GM06990 (cell line): ENCODE results near the gene DUSP18.
"Not testable (repeated sequence)": the region's sequence is repeated elsewhere in the genome, so short reads cannot be mapped to it uniquely, and the experiment has no call there.

Source experiments
- DNase-seq: peaks from one replicate; pipeline ENCODE4 v3.0.0-alpha.2; 2011; ENCODE audit not compliant: insufficient read length; ENCODE audit errors: extremely low read depth
- H3K27me3 ChIP-seq: replicated peaks from 2 replicates; pipeline ENCODE4 v1.6.0; 2011; ENCODE audit warnings: low read length; ENCODE audit not compliant: control insufficient read depth, insufficient read depth
- H3K36me3 ChIP-seq: 2 replicates; pipeline ENCODE4 v1.5.1; 2011; ENCODE audit warnings: low read length; ENCODE audit not compliant: control insufficient read depth, insufficient read depth
- H3K4me3 ChIP-seq: replicated peaks from 2 replicates; pipeline ENCODE4 v1.5.1; 2011; ENCODE audit warnings: low read depth, mild to moderate bottlenecking, control low read depth, low read length
- TF ChIP-seq, protein P1 (sequence below): IDR thresholded peaks from 2 replicates; pipeline ENCODE4 v1.5.1; 2011; ENCODE audit warnings: low read length, control low read depth, mild to moderate bottlenecking, inconsistent platforms; ENCODE audit not compliant: insufficient read depth, poor library complexity, severe bottlenecking

DUSP18 gene

GRCh38 chr22:30667494-30668385, at the start of gene DUSP18:
TSS of gene DUSP18 (minus strand) at chr22:30667875. CDS start at chr22:30664003, 3,872 bp downstream.
- peak within 1 kb of the TSS; percentile 82 for H3K4me3 ChIP-seq
- peak; percentile 92 for DNase-seq
- H3K27me3 ChIP-seq: no peaks in the 10 kb centered on the region
- TF ChIP-seq, protein P1, sequence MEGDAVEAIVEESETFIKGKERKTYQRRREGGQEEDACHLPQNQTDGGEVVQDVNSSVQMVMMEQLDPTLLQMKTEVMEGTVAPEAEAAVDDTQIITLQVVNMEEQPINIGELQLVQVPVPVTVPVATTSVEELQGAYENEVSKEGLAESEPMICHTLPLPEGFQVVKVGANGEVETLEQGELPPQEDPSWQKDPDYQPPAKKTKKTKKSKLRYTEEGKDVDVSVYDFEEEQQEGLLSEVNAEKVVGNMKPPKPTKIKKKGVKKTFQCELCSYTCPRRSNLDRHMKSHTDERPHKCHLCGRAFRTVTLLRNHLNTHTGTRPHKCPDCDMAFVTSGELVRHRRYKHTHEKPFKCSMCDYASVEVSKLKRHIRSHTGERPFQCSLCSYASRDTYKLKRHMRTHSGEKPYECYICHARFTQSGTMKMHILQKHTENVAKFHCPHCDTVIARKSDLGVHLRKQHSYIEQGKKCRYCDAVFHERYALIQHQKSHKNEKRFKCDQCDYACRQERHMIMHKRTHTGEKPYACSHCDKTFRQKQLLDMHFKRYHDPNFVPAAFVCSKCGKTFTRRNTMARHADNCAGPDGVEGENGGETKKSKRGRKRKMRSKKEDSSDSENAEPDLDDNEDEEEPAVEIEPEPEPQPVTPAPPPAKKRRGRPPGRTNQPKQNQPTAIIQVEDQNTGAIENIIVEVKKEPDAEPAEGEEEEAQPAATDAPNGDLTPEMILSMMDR: peak; percentile 24
- H3K36me3 ChIP-seq: no peaks in the 10 kb centered on the region; the same call in 1 of the 2 replicates

DNA sequence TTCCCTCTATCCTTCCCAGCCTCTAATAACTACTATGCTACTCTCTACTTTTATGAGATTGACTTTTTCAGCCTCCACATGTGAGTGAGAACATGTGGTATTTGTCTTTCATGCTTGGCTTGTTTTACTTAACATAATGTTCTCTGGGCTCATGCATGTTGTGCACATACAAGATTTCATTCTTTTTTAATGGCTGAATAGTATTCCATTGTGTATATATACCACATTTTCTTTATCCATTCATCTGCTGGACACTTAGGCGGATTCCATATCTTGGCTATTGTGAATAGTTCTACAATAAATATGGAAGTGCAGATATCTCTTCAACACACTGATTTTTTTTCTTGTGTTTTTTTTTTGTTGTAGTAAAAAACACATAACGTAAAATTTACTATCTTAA, 46.4 kb upstream of the DUSP18 start:
- DNase-seq: no peak
- H3K36me3 ChIP-seq: no peaks in the 10 kb centered on the region
- no peaks in the 10 kb centered on the region for H3K27me3 ChIP-seq
- TF ChIP-seq, protein P1: no peak
- no peak overlapping the region for H3K4me3 ChIP-seq

DNA sequence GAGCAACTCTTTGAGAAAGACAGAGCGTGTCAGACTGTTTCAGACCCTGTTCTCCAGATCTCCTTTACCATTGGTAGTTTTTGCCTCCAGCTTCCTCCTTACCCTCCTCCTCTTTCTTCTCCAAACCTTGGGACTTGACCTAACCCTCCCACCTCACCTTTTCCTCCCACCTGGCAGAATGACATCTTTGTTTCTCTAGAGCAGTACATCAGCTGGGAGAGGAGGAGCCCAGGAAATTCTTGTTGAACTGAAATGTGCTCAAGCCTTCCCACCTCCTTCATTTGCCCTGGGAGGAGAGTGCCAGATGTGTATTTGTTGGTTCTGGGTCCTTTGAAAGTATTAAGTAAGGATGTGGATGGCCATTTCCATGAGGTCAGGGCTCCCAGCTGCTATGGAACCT, 44.4 kb upstream of the DUSP18 start:
- Histone ChIP-seq H3K4me3 (no peak overlapping the region), H3K36me3 (no peaks in the 10 kb centered on the region), H3K27me3 (no peaks in the 10 kb centered on the region)
- DNase-seq: no peak
- TF ChIP-seq, protein P1: no peak

DNA sequence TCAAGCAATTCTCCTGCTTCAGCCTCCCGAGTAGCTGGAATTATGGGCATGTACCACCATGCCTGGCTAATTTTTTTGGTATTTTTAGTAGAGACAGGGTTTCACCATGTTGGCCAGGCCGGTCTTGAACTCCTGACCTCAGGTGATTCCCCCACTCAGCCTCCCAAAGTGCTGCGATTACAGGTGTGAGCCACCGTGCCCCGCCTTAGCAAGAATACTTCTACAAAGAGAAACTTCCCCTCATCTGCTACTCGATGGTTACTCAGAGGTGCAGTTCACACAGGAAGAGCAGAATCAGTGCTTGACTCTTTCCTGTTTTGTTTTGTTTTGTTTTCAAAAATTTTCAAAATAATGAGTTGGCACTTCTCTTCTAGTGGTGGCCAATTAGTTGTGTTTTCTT, 42.3 kb upstream of the DUSP18 start:
- not testable (repeated sequence) for DNase-seq, H3K4me3 ChIP-seq, H3K36me3 ChIP-seq, H3K27me3 ChIP-seq

- TF ChIP-seq, protein P1: peak; percentile 2
- Histone ChIP-seq H3K27me3 (no peaks in the 10 kb centered on the region), H3K4me3 (peak overlapping the region; percentile 1; the same call in 1 of the 2 replicates), H3K36me3 (no peaks in the 10 kb centered on the region)
- DNase-seq: peak; percentile 30
Measured at GRCh38 chr22:30705710-30706651, 38.3 kb upstream of the DUSP18 start.

- no peak for DNase-seq
- TF ChIP-seq, protein P1: no peak
- Histone ChIP-seq H3K27me3 (no peaks in the 10 kb centered on the region), H3K4me3 (no peak overlapping the region), H3K36me3 (no peaks in the 10 kb centered on the region)
Measured at GRCh38 chr22:30704978-30705377, 37.3 kb upstream of the DUSP18 start.
